ENCODE data around the gene UNC119.

UNC119 gene

GRCh38 chr17:28519236-28519635 is 33.2 kb downstream of the UNC119 start:
- DNase-seq, result no peak

GRCh38 chr17:28518578-28518977 is 33.8 kb downstream of the UNC119 start:
- DNase-seq, result no peak

DNA sequence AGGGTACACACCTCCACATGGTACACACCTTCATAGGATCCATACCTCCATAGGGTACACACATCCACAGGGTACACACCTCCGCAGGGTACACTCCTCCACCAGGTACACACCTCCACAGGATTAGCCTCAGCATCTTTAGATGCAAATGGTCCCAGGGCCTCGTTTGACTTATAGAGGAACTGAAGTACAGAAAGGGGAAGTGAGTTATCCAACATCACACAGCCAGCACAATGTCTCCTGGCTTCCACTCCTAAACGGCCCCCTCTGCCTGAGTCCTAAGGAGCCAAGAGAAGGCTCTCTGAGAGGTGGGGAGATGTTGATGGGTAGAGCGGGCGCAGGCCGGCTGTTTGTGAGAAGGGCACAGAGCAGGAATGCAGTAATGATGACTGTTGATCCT is 34.3 kb downstream of the UNC119 start:
- no peak for DNase-seq

GRCh38 chr17:28515518-28515917 is 36.9 kb downstream of the UNC119 start:
- no peak for DNase-seq

DNA sequence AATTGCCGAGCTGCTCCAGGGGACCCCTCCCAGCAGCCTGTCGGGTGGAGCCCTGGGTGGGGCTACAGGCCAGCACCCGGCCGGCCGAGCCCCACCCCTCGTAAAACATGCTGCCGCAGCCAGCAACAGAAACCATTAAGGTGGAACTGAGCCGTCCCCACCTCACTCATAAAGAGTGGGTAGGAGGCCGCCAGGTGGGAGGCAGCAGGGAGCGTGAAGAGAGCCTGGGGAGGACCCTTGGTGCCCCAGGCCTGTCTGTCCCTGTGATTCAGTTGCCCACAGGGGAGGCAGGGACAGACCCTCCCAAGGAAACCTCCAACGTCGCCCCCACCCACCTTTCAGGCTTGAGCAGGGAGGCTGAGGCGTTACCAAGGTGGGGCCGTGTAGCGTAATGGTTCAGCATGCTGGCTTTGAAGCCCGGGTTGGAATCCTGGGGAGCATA is 37.8 kb downstream of the UNC119 start:
- DNase-seq, result no peak

- DNase-seq, result no peak
Measured at GRCh38 chr17:28513476-28513875, 38.9 kb downstream of the UNC119 start.

DNA sequence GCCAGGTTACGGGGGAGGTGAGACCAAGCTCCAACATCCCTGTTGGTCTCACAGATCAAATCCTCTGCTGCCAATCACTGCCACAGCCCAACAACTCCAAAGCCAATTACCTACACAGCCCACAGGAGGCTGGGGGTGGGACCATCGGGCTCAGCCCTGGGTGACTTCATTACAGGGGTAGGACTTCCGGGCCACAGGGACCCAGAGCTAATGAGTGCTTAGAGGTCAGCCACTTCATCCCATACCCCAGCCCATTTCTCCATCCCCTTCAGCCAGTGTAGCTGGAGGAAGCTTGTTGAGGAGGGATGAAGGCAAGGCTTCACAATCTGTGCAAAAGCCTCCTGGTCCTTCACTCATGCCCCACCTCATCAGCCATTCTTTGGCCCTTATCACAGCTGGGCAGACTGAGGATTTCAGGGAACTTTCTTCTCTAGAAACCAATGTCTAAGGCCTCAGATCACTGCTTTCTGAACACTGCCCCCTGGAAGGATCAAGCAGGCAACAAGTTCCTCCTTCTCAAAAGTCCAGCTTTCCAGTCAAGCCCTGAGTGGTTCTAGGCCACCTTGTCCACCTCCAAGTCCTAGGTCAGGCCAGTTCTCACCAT is 40.5 kb downstream of the UNC119 start:
- no peak for DNase-seq

- DNase-seq, result no peak
Measured at GRCh38 chr17:28509789-28510188, 42.6 kb downstream of the UNC119 start.

- no peak for DNase-seq
Measured at GRCh38 chr17:28508211-28508724, 44.2 kb downstream of the UNC119 start.

- no peak for DNase-seq
Measured at GRCh38 chr17:28507567-28508203, 44.7 kb downstream of the UNC119 start.

GRCh38 chr17:28506763-28507487 is 45.5 kb downstream of the UNC119 start:
- DNase-seq, result no peak

- DNase-seq, result no peak
Measured at GRCh38 chr17:28505986-28506665, 46.3 kb downstream of the UNC119 start, which contains the start of gene FOXN1. Gene FOXN1, plus strand, starts transcription at chr17:28506348. Its CDS starts 17,622 bp downstream, at chr17:28523970.

GRCh38 chr17:28503420-28503819 is 49.0 kb downstream of the UNC119 start:
- DNase-seq, result no peak

DNA sequence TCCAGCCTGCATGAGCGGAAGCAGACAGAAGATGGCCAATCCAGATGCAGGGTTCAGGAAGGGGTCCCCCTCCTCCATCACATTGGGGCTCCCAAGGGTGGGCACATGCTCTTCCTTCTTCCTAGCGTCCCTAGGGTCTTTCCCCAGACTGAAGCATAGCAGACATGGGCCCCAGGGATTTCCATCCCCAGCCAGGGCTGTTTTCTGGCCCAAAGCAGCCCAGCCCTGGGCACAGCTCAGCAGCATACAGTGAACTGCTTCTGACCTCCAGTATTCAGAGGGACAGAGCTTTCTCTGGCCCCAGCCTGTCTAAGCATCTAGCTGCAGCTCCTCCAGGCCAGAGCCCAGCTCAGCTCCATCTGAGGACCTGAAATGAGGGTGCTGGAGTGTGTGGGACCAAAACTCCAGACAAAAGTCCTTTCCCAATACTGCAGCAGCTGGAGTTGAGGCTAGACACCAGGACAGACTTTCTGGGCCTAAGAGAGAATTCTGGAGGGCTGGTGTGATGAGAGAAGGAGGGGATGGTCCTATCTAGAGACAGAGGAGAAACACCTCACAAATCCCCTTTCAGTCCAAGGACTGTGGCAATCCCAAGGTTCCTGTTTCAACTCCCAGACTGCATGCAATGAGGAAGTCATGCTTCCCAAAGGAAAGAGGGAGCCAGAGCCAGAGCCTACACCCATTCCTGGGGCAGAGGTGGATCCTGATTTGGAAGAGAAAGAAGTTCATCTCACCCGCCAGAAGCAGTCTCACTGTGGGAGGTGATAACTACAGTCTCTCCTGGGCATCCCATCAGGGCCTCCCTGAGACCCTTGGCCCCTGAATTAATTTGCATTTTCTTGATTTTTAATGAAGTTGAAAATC is 50.8 kb downstream of the UNC119 start:
- DNase-seq, result no peak

DNA sequence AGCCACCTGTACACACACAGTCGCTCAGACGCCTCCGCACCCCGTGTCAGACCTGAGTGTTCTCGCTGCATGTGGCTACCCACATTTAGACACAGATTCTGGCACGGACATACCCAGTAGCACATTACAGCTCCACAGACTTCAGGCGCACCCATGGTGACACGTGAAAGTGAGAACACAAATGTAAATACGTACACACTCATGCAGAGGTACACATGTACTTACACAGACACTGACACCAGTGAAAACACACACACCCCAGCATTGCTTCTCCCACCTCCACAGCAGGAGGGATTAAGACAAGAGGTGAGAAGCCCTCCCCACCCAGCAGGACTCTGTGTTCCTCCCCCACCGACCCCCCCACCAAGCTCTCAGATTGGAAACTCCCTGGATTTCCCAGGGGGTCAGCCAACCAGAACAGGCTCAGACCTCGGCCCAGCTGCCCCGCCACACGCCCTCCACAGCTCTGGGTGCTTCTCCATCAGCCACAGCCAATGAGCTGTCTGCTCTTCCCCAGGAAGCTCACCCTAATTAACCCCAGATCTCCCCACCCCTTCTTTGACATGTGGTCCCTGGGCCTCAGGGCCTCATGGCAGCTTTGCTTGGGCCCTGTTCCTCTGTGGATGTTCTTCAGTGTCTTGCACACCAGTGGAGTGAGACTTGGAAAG is 51.6 kb downstream of the UNC119 start:
- DNase-seq, result no peak

DNA sequence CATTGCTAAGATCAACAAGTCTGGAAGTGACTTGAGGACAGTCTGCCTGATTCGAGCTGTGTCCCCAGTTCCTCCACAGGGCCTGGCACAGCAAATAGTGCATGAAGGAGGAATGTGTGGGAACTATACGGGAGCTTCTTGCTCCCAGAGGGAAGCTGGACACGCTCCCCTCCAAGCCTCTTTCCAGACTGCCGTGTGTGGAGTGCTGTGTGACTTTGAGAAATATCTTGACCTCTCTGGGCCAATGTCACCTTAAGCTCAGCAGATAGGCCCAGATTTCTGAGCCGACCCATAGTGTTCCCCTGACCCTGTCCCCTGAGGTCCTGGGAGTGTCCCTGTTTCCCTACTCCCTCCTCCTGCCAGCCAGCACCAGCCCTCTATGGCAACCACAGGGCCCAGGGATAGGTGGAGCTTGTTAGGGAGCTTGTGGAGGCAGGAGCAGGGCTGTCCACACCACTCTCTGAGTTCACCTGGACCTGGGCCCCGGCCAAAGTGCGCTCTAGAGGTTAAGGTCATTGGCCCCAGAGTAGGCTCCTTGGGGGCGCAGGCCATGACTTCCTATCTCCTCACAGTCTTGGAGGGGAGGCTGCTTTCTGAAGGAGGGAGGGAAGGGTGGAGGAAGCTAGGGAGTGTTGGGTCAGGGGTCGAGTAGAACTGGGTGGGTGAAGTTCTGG is 52.6 kb downstream of the UNC119 start:
- DNase-seq, result no peak

- DNase-seq, result no peak
Measured at GRCh38 chr17:28499364-28499664, 53.1 kb downstream of the UNC119 start.

DNA sequence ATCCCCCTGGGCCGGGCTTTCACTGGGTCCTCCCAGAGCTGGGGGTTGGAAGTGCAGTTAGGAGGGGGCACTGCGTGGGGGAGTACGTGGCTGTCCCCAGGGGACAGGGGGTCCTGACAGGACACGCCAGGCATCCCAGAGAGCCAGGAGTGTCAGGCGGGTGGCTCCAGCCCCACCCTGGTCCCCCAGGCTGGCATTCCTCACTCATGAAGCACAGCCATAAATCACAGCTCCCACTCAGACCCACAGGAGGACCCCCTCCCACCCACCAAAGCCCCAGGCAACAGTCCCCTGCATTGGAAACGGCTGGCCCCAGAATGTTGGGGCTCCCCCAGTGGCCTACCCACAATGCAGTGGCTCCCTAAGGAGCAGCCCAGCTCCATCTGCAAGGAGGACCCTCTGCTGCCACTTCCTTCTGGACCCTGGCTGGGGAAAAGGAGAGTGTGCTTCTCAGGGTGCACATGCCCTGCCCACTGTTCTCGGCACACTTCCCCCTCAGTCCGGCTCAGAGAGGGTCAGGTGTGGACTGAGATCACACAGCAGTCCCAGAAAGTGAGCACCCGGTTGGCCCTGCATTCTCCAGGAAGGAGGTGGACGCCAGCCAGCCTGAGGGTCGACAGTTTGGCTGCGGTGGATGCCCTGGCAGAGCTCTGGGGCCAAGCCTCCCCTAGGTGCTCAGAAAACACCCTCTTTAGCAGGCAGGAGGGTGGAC is 53.6 kb downstream of the UNC119 start:
- DNase-seq, result no peak

DNA sequence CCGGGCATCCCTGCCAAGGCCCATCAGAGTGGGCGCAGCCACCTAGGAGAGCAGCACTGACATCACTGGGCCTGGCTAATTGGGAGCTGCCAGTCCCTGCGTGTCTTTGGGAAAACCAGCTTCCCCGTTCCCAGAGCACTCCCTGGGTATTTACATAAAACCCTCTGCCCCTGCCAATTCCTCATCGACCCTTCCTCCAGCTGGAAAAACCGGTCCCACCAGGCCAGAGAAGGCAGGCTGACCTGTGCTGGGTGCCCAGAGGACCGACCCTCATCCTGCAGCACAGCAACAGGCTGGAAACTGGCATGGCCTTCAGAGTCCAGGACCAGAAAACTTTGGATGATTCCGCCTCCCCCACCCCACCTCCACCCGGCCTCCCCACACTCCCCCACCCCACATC is 54.5 kb downstream of the UNC119 start:
- DNase-seq, result no peak

Data from SHP77 (cell line).